DOHH2 (cell line): ENCODE results near the gene CYRIA.

Experiments used
- H3F3A ChIP-seq: fragments of 200-600 bp; sonication (generic), shearing (Covaris generic); 2 replicates; pipeline ENCODE4 v1.6.0; 2016; ENCODE audit warnings: antibody characterized with exemption, mild to moderate bottlenecking; ENCODE audit not compliant: control insufficient read depth, insufficient read depth
- H3K27ac ChIP-seq: fragments of 200-600 bp; sonication (generic); 2 replicates; pipeline ENCODE4 v1.5.1; 2014; ENCODE audit warnings: low read depth, mild to moderate bottlenecking, low read length, moderate library complexity
- H3K27me3 ChIP-seq: fragments of 200-600 bp; sonication (generic); 2 replicates; pipeline ENCODE4 v1.6.1; 2014; ENCODE audit warnings: mild to moderate bottlenecking, low read length, mixed read lengths; ENCODE audit not compliant: control insufficient read depth
- H3K36me3 ChIP-seq: fragments of 200-600 bp; sonication (generic); 2 replicates; pipeline ENCODE4 v1.6.1; 2014; ENCODE audit warnings: mild to moderate bottlenecking, low read length, moderate library complexity, mixed read lengths; ENCODE audit not compliant: control insufficient read depth
- H3K4me1 ChIP-seq: fragments of 200-600 bp; sonication (generic); 2 replicates; pipeline ENCODE4 v1.6.1; 2014; ENCODE audit warnings: mild to moderate bottlenecking, low read length, mixed read lengths; ENCODE audit not compliant: control insufficient read depth
- H3K4me2 ChIP-seq: fragments of 200-600 bp; sonication (generic); 2 replicates; pipeline ENCODE4 v1.6.0; 2014; ENCODE audit warnings: mild to moderate bottlenecking, low read length, moderate library complexity
- H3K4me3 ChIP-seq: fragments of 200-600 bp; sonication (generic); 2 replicates; pipeline ENCODE4 v1.5.1; 2014; ENCODE audit warnings: mild to moderate bottlenecking, low read length, mixed read lengths
- H3K79me2 ChIP-seq: fragments of 200-600 bp; sonication (generic); 2 replicates; pipeline ENCODE4 v1.6.1; 2014; ENCODE audit warnings: mild to moderate bottlenecking, low read length, mixed read lengths; ENCODE audit not compliant: control insufficient read depth
- H3K9me2 ChIP-seq: fragments of 200-600 bp; sonication (generic); replicated peaks from 2 replicates; pipeline ENCODE4 v1.6.1; 2014; ENCODE audit warnings: mild to moderate bottlenecking, low read length, mixed read lengths; ENCODE audit not compliant: control insufficient read depth
- H3K9me3 ChIP-seq: fragments of 200-600 bp; sonication (generic); 2 replicates; pipeline ENCODE4 v1.6.1; 2014; ENCODE audit warnings: antibody characterized with exemption, low read length, mixed read lengths; ENCODE audit not compliant: control insufficient read depth, insufficient read depth
- H4K20me1 ChIP-seq: fragments of 200-600 bp; sonication (generic); 2 replicates; pipeline ENCODE4 v1.6.0; 2014; ENCODE audit warnings: low read depth, mild to moderate bottlenecking, antibody characterized with exemption, low read length, moderate library complexity; ENCODE audit not compliant: control insufficient read depth, insufficient read depth
- CTCF ChIP-seq: fragments of 200-600 bp; sonication (generic); IDR thresholded peaks from one replicate; pipeline ENCODE4 v1.5.1; 2014; ENCODE audit warnings: antibody characterized with exemption, mild to moderate bottlenecking, low read depth, low read length; ENCODE audit not compliant: poor library complexity, severe bottlenecking
- EZH2phosphoT487 ChIP-seq: fragments of 200-600 bp; sonication (generic); IDR thresholded peaks from 2 replicates; pipeline ENCODE4 v1.6.1; 2017; ENCODE audit warnings: borderline replicate concordance, mild to moderate bottlenecking, antibody characterized with exemption, low read length, moderate library complexity, mixed read lengths

Gene CYRIA

GRCh38 chr2:16683576-16683975 is 17.9 kb upstream of the CYRIA start:
- Histone ChIP-seq H3K27ac (no peak overlapping the region), H3K4me2 (no peak overlapping the region), H3K9me2 (no peaks in the 10 kb centered on the region), H3K27me3 (no peaks in the 10 kb centered on the region), H3F3A (no peaks in the 10 kb centered on the region), H3K4me3 (no peak overlapping the region), H3K36me3 (no peaks in the 10 kb centered on the region), H4K20me1 (no peaks in the 10 kb centered on the region), H3K4me1 (peaks cover 24% of the 10 kb centered on the region), H3K9me3 (0 out of 2 replicates have a peak, but pooled peaks cover 2% of the 10 kb centered on the region), H3K79me2 (no peaks in the 10 kb centered on the region)
- TF ChIP-seq CTCF, result no peak
- no peak for TF ChIP-seq EZH2phosphoT487

GRCh38 chr2:16682431-16683118 is 16.9 kb upstream of the CYRIA start:
- Histone ChIP-seq H3K4me2 (no peak overlapping the region), H3K4me3 (no peak overlapping the region), H3K9me2 (no peaks in the 10 kb centered on the region), H4K20me1 (no peaks in the 10 kb centered on the region), H3K4me1 (peaks cover 15% of the 10 kb centered on the region), H3K79me2 (no peaks in the 10 kb centered on the region), H3K9me3 (0 out of 2 replicates have a peak, but pooled peaks cover 6% of the 10 kb centered on the region), H3K27me3 (no peaks in the 10 kb centered on the region), H3F3A (no peaks in the 10 kb centered on the region), H3K36me3 (no peaks in the 10 kb centered on the region), H3K27ac (no peak overlapping the region)
- TF ChIP-seq CTCF (no peak), EZH2phosphoT487 (no peak)

GRCh38 chr2:16680781-16681180 is 15.1 kb upstream of the CYRIA start:
- Histone ChIP-seq H3K9me3 (0 out of 2 replicates have a peak, but pooled peaks cover 6% of the 10 kb centered on the region), H3K4me1 (peaks cover 16% of the 10 kb centered on the region), H3K4me2 (no peak overlapping the region), H3K9me2 (no peaks in the 10 kb centered on the region), H3F3A (no peaks in the 10 kb centered on the region), H3K36me3 (no peaks in the 10 kb centered on the region), H3K79me2 (no peaks in the 10 kb centered on the region), H3K4me3 (no peak overlapping the region), H4K20me1 (no peaks in the 10 kb centered on the region), H3K27ac (no peak overlapping the region), H3K27me3 (no peaks in the 10 kb centered on the region)
- TF ChIP-seq CTCF (no peak), EZH2phosphoT487 (no peak)

- peaks cover 21% of the 10 kb centered on the region for H3K4me1 ChIP-seq
- no peak for TF ChIP-seq CTCF
- no peak for TF ChIP-seq EZH2phosphoT487
- H3K4me3 ChIP-seq, result no peak overlapping the region
- H3K4me2 ChIP-seq, result no peak overlapping the region
- no peaks in the 10 kb centered on the region for H3F3A ChIP-seq
- H3K36me3 ChIP-seq, result no peaks in the 10 kb centered on the region
- no peaks in the 10 kb centered on the region for H3K9me2 ChIP-seq
- H3K27ac ChIP-seq, result no peak overlapping the region
- H3K27me3 ChIP-seq, result no peaks in the 10 kb centered on the region
- no peaks in the 10 kb centered on the region for H4K20me1 ChIP-seq
- no peaks in the 10 kb centered on the region for H3K79me2 ChIP-seq
- H3K9me3 ChIP-seq, result 0 out of 2 replicates have a peak, but pooled peaks cover 6% of the 10 kb centered on the region
Observed at GRCh38 chr2:16680304-16680703, 14.7 kb upstream of the CYRIA start.
